ENCODE data around the gene BCORL1.

Gene BCORL1

GRCh38 chrX:130095249-130096030, 113.0 kb downstream of the BCORL1 start:
- no peak for DNase-seq

GRCh38 chrX:130097507-130098209, 115.2 kb downstream of the BCORL1 start:
- DNase-seq, result no peak

DNA sequence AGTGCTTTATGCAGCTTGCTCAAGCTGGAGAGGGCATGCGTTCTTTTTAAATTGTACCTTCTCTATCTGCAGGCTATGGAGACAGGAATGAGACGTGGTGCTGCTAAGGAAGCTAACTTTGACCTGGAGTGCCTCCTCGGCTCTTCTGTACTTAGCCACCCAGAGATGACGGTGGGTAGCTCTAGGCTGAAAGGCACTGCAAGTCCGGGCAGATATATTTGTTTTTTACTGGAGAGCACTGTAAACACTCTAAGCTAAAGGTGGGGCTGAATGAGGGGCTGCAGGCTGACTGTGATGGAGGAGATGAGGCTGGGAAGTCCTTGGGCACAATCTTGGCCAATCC, 115.7 kb downstream of the BCORL1 start:
- no peak for DNase-seq

GRCh38 chrX:130100180-130100579, 117.7 kb downstream of the BCORL1 start:
- no peak for DNase-seq

DNA sequence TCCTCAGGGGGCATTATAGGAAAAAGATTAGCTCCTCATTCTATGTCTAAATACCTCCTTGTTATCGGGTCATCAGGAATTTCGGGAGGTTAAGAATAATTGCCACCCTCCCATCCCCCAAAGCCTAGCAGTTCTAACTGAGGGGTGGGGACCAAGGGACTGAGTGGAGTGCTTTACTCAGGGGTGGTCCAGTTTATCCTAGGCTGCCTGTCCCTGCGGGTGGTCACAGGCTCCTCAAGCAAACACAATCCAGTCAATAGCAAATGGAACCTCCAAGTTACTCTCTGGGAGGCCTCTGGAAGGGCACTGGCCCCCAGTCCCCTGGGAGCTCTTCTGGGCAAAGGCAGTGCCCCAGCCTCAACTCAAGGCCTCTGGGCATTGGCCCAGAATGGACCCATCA, 121.2 kb downstream of the BCORL1 start:
- DNase-seq, result no peak

DNA sequence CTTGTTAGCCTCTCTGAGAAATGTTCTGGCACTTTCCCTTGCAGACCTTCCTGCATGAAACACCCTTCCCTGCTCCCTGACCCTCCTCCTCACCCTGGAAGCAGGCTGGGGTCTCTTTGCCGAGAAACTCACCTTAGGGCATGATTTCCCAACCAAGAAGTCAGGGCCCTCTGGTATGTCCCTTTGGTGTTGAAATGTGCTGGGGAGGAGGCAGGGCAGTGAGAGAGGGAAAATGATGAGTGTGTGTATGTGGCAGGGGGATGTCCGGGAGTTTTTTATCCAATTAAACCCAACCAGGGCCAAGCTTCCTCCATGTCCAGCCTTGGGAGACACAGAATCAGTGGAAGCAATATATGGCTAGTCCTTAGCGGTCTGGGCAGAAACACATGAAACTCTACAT, 122.8 kb downstream of the BCORL1 start:
- no peak for DNase-seq

GRCh38 chrX:130106071-130106470, 123.6 kb downstream of the BCORL1 start:
- no peak for DNase-seq

Data from activated CD4-positive, alpha-beta T cell treated with anti-CD3 and anti-CD28 coated beads, Interleukin-2, Interleukin-6, amounts not matched to agents 100 ng/mL and 50 ng/mL, durations not matched to agents 16 hours and 8 hours (primary cell).